ENCODE measurements around the gene WDR5B. TPM values are rescaled to one million over a fixed set of nuclear protein-coding genes. Genes with fewer than 3 reads are reported as not detected.

WDR5B gene
- total RNA-seq, 1 experiment from 2014 or later: 4.4 TPM

GRCh38 chr3:122443090-122443489 lies 27.2 kb upstream of the WDR5B start:
- CTCF ChIA-PET: no interaction called here
- H3K36me3 ChIP-seq (ENCODE audit: control insufficient read depth, insufficient read depth, low read length): no peaks in the 10 kb centered on the region; the same call in 1 of the 2 replicates
- POLR2A ChIA-PET: no interaction called here
- TF ChIP-seq CTCF (IDR thresholded peaks at IDR 0.05; ENCODE audit: insufficient read depth in 1 of 2, low read depth in 1 of 2, low read length in 1 of 2, severe bottlenecking in 1 of 2, unreplicated experiment in 1 of 2): no peak
- intact Hi-C loops (cut with micrococcal nuclease; ENCODE audit: unreplicated experiment): loop anchor here (1.0 kb wide), 2 partner anchors 26 to 27 kb away; partner anchors contain the start of gene WDR5B
- H3K27me3 Mint-ChIP-seq (ENCODE audit: insufficient read depth, unreplicated experiment): no peaks in the 10 kb centered on the region
- no TSS peak for BruUV-seq (replicated peaks)
- peak overlapping the region; percentile 88 for H3K27ac Mint-ChIP-seq (ENCODE audit: unreplicated experiment)
- H3K9me3 ChIP-seq: 0 out of 2 replicates have a peak, but pooled peaks cover 3% of the 10 kb centered on the region
- peak; percentile 70 to 82 for DNase-seq
- H3K4me3 ChIP-seq (ENCODE audit: low read depth, low read length): no peak overlapping the region
- H3K4me3 Mint-ChIP-seq (ENCODE audit: unreplicated experiment): peak overlapping the region; percentile 56
- peaks cover 32% of the 10 kb centered on the region for H3K9me3 Mint-ChIP-seq (ENCODE audit: unreplicated experiment)
- H3K4me1 ChIP-seq: peaks cover 32% of the 10 kb centered on the region
- H3K4me1 Mint-ChIP-seq (ENCODE audit: low read depth, unreplicated experiment): peaks cover 36% of the 10 kb centered on the region
- H3K36me3 Mint-ChIP-seq (ENCODE audit: insufficient read depth, unreplicated experiment): peaks cover 95% of the 10 kb centered on the region
- no peaks in the 10 kb centered on the region for H3K27me3 ChIP-seq (replicated peaks; ENCODE audit: control insufficient read depth, insufficient read depth, low read length)

- intact Hi-C loops (cut with micrococcal nuclease; ENCODE audit: unreplicated experiment): no loop called here
- no peaks in the 10 kb centered on the region for H3K27me3 Mint-ChIP-seq (ENCODE audit: insufficient read depth, unreplicated experiment)
- no peak overlapping the region for H3K4me3 Mint-ChIP-seq (ENCODE audit: unreplicated experiment)
- peaks cover 3% of the 10 kb centered on the region for H3K4me1 Mint-ChIP-seq (ENCODE audit: low read depth, unreplicated experiment)
- BruUV-seq (replicated peaks): no TSS peak
- Histone ChIP-seq H3K4me3 (ENCODE audit: low read depth, low read length) (no peak overlapping the region), H3K4me1 (no peaks in the 10 kb centered on the region; the same call in 1 of the 2 replicates), H3K36me3 (ENCODE audit: control insufficient read depth, insufficient read depth, low read length) (no peaks in the 10 kb centered on the region; the same call in none of the 2 replicates), H3K9me3 (0 out of 2 replicates have a peak, but pooled peaks cover 3% of the 10 kb centered on the region), H3K27me3 (replicated peaks; ENCODE audit: control insufficient read depth, insufficient read depth, low read length) (no peaks in the 10 kb centered on the region)
- H3K36me3 Mint-ChIP-seq (ENCODE audit: insufficient read depth, unreplicated experiment): peaks cover 90% of the 10 kb centered on the region
- no peak overlapping the region for H3K27ac Mint-ChIP-seq (ENCODE audit: unreplicated experiment)
- ChIA-PET POLR2A (no interaction called here), CTCF (no interaction called here)
- DNase-seq: no peak
- TF ChIP-seq CTCF (IDR thresholded peaks at IDR 0.05; ENCODE audit: insufficient read depth in 1 of 2, low read depth in 1 of 2, low read length in 1 of 2, severe bottlenecking in 1 of 2, unreplicated experiment in 1 of 2): no peak
- peaks cover 12% of the 10 kb centered on the region for H3K9me3 Mint-ChIP-seq (ENCODE audit: unreplicated experiment)
Measured at GRCh38 chr3:122435950-122436349, 20.1 kb upstream of the WDR5B start.

GRCh38 chr3:122430371-122430770 lies 14.5 kb upstream of the WDR5B start:
- Mint-ChIP-seq H3K27me3 (ENCODE audit: insufficient read depth, unreplicated experiment) (no peaks in the 10 kb centered on the region), H3K4me3 (ENCODE audit: unreplicated experiment) (no peak overlapping the region), H3K4me1 (ENCODE audit: low read depth, unreplicated experiment) (no peaks in the 10 kb centered on the region), H3K9me3 (ENCODE audit: unreplicated experiment) (no peaks in the 10 kb centered on the region), H3K36me3 (ENCODE audit: insufficient read depth, unreplicated experiment) (peaks cover 94% of the 10 kb centered on the region), H3K27ac (ENCODE audit: unreplicated experiment) (no peak overlapping the region)
- no peaks in the 10 kb centered on the region for H3K4me1 ChIP-seq
- H3K36me3 ChIP-seq (ENCODE audit: control insufficient read depth, insufficient read depth, low read length): no peaks in the 10 kb centered on the region; the same call in none of the 2 replicates
- intact Hi-C loops (cut with micrococcal nuclease; ENCODE audit: unreplicated experiment): no loop called here
- no TSS peak for BruUV-seq (replicated peaks)
- no peak overlapping the region for H3K4me3 ChIP-seq (ENCODE audit: low read depth, low read length)
- no peak for TF ChIP-seq CTCF (IDR thresholded peaks at IDR 0.05; ENCODE audit: insufficient read depth in 1 of 2, low read depth in 1 of 2, low read length in 1 of 2, severe bottlenecking in 1 of 2, unreplicated experiment in 1 of 2)
- H3K9me3 ChIP-seq: no peaks in the 10 kb centered on the region
- DNase-seq: no peak
- CTCF ChIA-PET: no interaction called here
- POLR2A ChIA-PET: no interaction called here
- H3K27me3 ChIP-seq (replicated peaks; ENCODE audit: control insufficient read depth, insufficient read depth, low read length): no peaks in the 10 kb centered on the region
